Suprapubic skin (tissue), 4 donors: ENCODE measurements around the gene CIITA.

Experiments used
- CTCF ChIP-seq, 2 donors: fragments of 200-600 bp in 1 of 2; fragments of 450-650 bp in 1 of 2; sonication (generic) in 1 of 2; IDR thresholded peaks; one replicate each; pipeline ENCODE4 v1.5.1; 2016 to 2019; ENCODE audit warnings: antibody characterized with exemption in 2 of 2, mild to moderate bottlenecking in 1 of 2, moderate library complexity in 1 of 2
- EP300 ChIP-seq: sonication (generic); formaldehyde crosslinking; IDR thresholded peaks from one replicate; pipeline ENCODE4 v1.6.1; 2017; ENCODE audit warnings: antibody characterized with exemption
- POLR2AphosphoS5 ChIP-seq, 3 donors: sonication (generic); formaldehyde crosslinking; IDR thresholded peaks; one replicate each; pipeline ENCODE4 v1.6.1; 2017; ENCODE audit warnings: antibody characterized with exemption in 3 of 3

- TF ChIP-seq CTCF (IDR thresholded peaks at IDR 0.05) (no peak), POLR2AphosphoS5 (IDR thresholded peaks at IDR 0.05) (no peak), EP300 (no peak)
Observed at GRCh38 chr16:10926094-10926493, 49.1 kb downstream of the CIITA start.
